Vagina (tissue), 2 donors: ENCODE results near the gene LGI1. TPM values are rescaled to one million over a fixed set of nuclear protein-coding genes. Genes with fewer than 3 reads are reported as not detected.

ENCODE experiments used
- DNase-seq, 2 donors: peaks; one replicate each; pipeline ENCODE4 v3.0.0-alpha.2; 2017; ENCODE audit errors: extremely low spot score in 2 of 2
- H3K27ac ChIP-seq: fragments of 200-600 bp; sonication (generic); one replicate; pipeline ENCODE4 v1.5.1; 2019
- H3K27me3 ChIP-seq: fragments of 200-600 bp; sonication (generic); one replicate; pipeline ENCODE4 v1.5.1; 2019
- H3K36me3 ChIP-seq, 2 donors: fragments of 200-600 bp; sonication (generic); one replicate each; pipeline ENCODE4 v1.5.1; 2017 to 2019
- H3K4me1 ChIP-seq: fragments of 200-600 bp; sonication (generic); one replicate; pipeline ENCODE4 v1.5.1; 2019
- H3K4me3 ChIP-seq, 2 donors: fragments of 200-600 bp; sonication (generic); 1 replicate in 1 of 2; 2 replicates in 1 of 2; pipeline ENCODE4 v1.5.1; 2016 to 2019
- H3K9me3 ChIP-seq: fragments of 200-600 bp; sonication (generic); one replicate; pipeline ENCODE4 v1.5.1; 2019
- POLR2A ChIP-seq, 2 donors: fragments of 450-650 bp; IDR thresholded peaks; one replicate each; pipeline ENCODE4 v1.6.1; 2017; ENCODE audit warnings: antibody characterized with exemption in 2 of 2, mild to moderate bottlenecking in 2 of 2, moderate library complexity in 2 of 2
- POLR2AphosphoS5 ChIP-seq, 2 donors: sonication (generic); formaldehyde crosslinking; IDR thresholded peaks; one replicate each; pipeline ENCODE4 v1.9.0; 2017; ENCODE audit warnings: antibody characterized with exemption in 2 of 2, mild to moderate bottlenecking in 2 of 2, low read depth in 1 of 2; ENCODE audit not compliant: insufficient read depth in 1 of 2
- intact Hi-C: fragments of 100-400 bp; cut with DNase I; formaldehyde crosslinking; loops from one replicate; pipeline ENCODE4 v1.15.1; 2023
- total RNA-seq: library from RNA; depleted of rRNA; stranded (reverse); fragments of >200 nt; gene quantifications from one replicate; pipeline ENCODE4 v1.2.3, GENCODE V29; 2016
- TF ChIP-seq, protein P1 (sequence below), 3 experiments: fragments of 450-650 bp in 2 of 3; fragments of 200-600 bp in 1 of 3; sonication (generic) in 1 of 3; IDR thresholded peaks; one replicate each; pipeline ENCODE4 v1.5.1; 2017 to 2019; ENCODE audit warnings: antibody characterized with exemption in 3 of 3, mild to moderate bottlenecking in 2 of 3, moderate library complexity in 2 of 3

The LGI1 gene
- total RNA-seq, 1 donor from 2014 or later, result 0.74 TPM

DNA sequence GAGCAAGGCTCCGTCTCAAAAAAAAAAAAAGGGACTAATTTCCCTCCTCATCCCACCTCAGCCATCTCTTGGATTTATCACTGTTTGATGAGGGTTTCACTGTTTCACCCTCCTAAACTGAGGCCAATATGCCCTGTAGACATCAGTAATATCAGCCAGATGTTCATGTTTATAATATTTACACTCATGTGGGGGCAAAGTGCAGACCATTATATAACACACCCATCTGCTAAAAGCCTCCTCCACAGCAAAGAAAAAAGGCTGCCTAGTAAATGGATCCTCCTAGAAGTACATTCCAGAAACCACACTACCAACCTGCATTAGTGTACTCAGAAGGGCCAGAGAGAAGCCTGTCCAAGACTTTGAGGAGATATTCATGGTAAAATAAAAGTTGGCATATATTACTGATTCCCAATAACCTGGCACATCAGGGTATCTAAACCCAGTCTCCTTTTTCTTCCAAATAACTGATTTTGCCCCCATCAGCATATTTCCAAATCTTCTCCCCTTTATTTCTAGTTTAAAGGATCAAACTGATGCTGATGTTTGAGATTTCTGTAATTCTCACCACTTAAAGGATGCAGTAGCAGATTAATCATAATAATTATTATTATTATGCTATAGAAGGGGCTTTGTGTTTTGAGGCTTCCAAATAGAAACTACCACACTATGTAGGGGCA is 55.1 kb downstream of the LGI1 start:
- intact Hi-C loops, result loop anchor here (5.0 kb wide), 1 partner anchor 110 kb away; the partner anchor contains the start of gene FRA10AC1
- H3K27me3 ChIP-seq, result no peaks in the 10 kb centered on the region
- no peak overlapping the region for H3K4me3 ChIP-seq
- H3K36me3 ChIP-seq, result no peaks in the 10 kb centered on the region
- no peak for TF ChIP-seq POLR2A (IDR thresholded peaks at IDR 0.05)
- TF ChIP-seq, protein P1, sequence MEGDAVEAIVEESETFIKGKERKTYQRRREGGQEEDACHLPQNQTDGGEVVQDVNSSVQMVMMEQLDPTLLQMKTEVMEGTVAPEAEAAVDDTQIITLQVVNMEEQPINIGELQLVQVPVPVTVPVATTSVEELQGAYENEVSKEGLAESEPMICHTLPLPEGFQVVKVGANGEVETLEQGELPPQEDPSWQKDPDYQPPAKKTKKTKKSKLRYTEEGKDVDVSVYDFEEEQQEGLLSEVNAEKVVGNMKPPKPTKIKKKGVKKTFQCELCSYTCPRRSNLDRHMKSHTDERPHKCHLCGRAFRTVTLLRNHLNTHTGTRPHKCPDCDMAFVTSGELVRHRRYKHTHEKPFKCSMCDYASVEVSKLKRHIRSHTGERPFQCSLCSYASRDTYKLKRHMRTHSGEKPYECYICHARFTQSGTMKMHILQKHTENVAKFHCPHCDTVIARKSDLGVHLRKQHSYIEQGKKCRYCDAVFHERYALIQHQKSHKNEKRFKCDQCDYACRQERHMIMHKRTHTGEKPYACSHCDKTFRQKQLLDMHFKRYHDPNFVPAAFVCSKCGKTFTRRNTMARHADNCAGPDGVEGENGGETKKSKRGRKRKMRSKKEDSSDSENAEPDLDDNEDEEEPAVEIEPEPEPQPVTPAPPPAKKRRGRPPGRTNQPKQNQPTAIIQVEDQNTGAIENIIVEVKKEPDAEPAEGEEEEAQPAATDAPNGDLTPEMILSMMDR (IDR thresholded peaks at IDR 0.05), result no peak
- no peak for TF ChIP-seq POLR2AphosphoS5 (IDR thresholded peaks at IDR 0.05; ENCODE audit: insufficient read depth in 1 of 2, low read depth in 1 of 2)
- no peak for DNase-seq
- H3K4me1 ChIP-seq, result no peaks in the 10 kb centered on the region
- no peak overlapping the region for H3K27ac ChIP-seq
- H3K9me3 ChIP-seq, result no peaks in the 10 kb centered on the region

DNA sequence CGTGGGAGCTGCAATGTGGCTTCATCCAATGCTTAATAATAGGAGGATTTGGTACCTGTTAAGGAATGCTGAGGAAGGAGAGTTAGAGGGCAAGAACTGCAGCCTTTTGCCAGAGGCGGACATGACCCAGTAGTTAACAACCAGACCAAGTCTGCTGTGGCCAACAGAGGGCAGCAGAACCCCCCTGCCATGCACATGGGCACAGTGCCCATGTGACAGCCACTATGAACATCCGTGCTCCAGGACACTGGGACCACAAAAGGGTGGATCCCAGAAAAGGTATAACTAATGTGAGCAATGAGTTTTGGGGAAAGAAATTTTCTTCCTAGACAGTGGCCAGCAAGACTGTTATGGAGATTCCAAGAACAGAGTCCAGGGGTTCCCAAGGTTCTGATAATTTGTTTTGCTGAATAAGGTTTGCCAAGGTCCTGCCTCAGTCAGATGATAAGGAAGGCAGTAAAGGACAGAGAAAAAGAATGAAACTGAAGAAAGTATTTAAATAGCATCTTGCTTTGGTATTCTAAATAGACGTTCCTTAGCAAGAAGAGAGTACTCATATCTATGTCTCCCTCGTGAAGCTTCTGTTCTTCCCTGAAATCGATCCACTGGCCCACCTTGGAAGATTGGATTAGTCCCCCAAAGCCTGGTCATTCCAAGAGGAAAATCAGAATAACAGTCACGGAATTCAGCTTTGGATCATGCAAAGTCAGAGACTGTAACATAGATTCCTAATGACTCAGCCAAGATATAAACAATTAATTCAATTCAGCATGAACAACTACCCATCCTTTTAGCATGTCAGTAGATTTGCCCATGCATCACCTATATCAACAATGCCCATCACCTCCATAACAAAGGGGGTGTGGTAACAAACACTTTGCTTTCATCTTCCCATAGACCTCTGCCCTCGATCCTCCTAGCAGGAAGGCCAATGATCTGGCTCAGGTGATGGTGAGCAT is 56.0 kb downstream of the LGI1 start:
- DNase-seq, result no peak
- no peaks in the 10 kb centered on the region for H3K27me3 ChIP-seq
- no peaks in the 10 kb centered on the region for H3K9me3 ChIP-seq
- H3K4me1 ChIP-seq, result no peaks in the 10 kb centered on the region
- H3K27ac ChIP-seq, result no peak overlapping the region
- no peak overlapping the region for H3K4me3 ChIP-seq
- TF ChIP-seq POLR2A (IDR thresholded peaks at IDR 0.05), result no peak
- TF ChIP-seq, protein P1 (IDR thresholded peaks at IDR 0.05), result no peak
- no peak for TF ChIP-seq POLR2AphosphoS5 (IDR thresholded peaks at IDR 0.05; ENCODE audit: insufficient read depth in 1 of 2, low read depth in 1 of 2)
- intact Hi-C loops, result loop anchor here (5.0 kb wide), 1 partner anchor 111 kb away; the partner anchor contains the start of gene FRA10AC1
- H3K36me3 ChIP-seq, result no peaks in the 10 kb centered on the region

DNA sequence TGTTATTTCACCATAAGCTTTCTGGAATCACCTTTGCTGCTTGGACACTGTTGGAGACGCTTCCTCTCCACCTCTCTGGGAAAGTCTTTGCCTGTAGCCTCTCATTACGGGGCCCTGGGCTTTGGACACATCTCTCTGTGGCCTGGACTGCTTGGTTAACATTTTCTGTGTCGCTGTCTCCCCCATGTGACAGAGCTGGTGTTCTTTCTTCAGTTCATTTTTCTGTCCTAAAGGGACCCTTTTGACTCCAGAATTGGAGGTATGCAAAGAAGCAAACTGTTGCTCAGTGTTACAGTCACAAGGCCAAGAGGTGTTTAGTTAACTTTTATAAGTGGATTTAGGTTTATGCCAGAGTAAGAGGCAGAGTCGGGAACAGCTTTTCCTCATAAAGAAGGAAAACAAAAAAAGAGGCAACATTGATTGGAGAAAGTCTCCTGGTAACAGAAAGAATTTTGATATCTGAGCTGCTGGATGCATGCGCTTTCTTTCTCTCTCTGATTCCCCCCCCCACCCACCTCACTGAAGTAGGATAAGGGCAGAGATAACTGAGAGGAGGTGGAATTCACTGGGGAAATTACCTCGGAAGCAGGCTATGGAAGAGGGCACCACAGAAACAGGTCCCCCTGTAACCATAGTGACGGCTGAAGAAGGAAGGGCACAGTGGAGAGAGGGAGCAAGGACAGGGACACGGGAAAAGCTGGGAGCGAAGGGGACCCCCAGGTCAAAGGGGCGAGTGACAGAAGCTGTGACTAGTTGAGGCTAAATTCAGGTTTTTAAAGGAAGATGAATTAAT is 57.8 kb downstream of the LGI1 start:
- Histone ChIP-seq H3K4me3 (no peak overlapping the region), H3K27ac (no peak overlapping the region), H3K4me1 (no peaks in the 10 kb centered on the region), H3K36me3 (no peaks in the 10 kb centered on the region), H3K9me3 (no peaks in the 10 kb centered on the region), H3K27me3 (no peaks in the 10 kb centered on the region)
- TF ChIP-seq, protein P1 (IDR thresholded peaks at IDR 0.05), result no peak
- TF ChIP-seq POLR2AphosphoS5 (IDR thresholded peaks at IDR 0.05; ENCODE audit: insufficient read depth in 1 of 2, low read depth in 1 of 2) (no peak), POLR2A (IDR thresholded peaks at IDR 0.05) (no peak)
- intact Hi-C loops, result no loop called here
- no peak for DNase-seq

DNA sequence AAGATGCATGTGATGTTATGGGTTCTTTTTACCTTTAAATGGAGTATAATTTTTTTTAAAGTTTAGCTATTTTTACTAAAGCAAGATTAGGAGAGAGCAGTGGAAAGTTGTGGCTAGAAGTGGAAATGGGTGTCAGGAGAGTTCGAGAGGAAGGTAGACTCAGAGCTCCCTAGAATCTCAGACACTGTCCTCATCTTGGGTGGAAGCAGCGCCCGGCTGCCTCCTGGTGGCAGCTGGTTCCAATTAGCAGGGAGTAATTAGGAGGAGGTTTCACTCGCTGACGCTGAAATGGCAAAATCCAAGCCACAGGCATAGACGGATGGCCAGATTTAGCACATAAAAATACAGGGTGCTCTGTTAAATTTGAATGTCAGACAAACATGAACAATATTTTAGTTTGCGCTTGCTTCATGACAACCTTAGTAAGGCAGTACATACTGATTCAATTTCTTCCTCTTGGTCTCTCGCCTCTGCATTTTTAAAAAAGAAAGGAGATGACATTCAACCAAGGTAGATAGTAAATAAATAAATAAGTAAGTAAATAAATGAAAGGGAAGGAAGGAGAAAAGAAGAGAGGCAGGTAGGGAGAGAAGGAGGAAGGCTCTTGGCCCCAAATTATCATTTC is 58.5 kb downstream of the LGI1 start:
- Histone ChIP-seq H3K4me1 (no peaks in the 10 kb centered on the region), H3K27ac (no peak overlapping the region), H3K4me3 (no peak overlapping the region), H3K36me3 (no peaks in the 10 kb centered on the region), H3K9me3 (no peaks in the 10 kb centered on the region), H3K27me3 (no peaks in the 10 kb centered on the region)
- intact Hi-C loops, result no loop called here
- no peak for DNase-seq
- TF ChIP-seq, protein P1 (IDR thresholded peaks at IDR 0.05), result peak in 2 of 3 experiments; percentile 16 to 32
- no peak for TF ChIP-seq POLR2AphosphoS5 (IDR thresholded peaks at IDR 0.05; ENCODE audit: insufficient read depth in 1 of 2, low read depth in 1 of 2)
